Kidney epithelial cell (primary cell): ENCODE measurements around the gene CDPF1. TPM values are rescaled to one million over a fixed set of nuclear protein-coding genes. Genes with fewer than 3 reads are reported as not detected.

ENCODE experiments used
- DNase-seq: peaks from one replicate; pipeline ENCODE4 v3.0.0-alpha.2; 2010; ENCODE audit warnings: low read depth
- H3K27me3 ChIP-seq: 2 replicates; pipeline ENCODE4 v1.6.0; 2011; ENCODE audit warnings: low read length; ENCODE audit not compliant: control insufficient read depth, insufficient read depth
- H3K36me3 ChIP-seq: 2 replicates; pipeline ENCODE4 v1.5.1; 2011; ENCODE audit warnings: low read length; ENCODE audit not compliant: control insufficient read depth, insufficient read depth
- H3K4me3 ChIP-seq: 2 replicates; pipeline ENCODE4 v1.5.1; 2011; ENCODE audit warnings: low read depth, mild to moderate bottlenecking, control low read depth, low read length
- CTCF ChIP-seq: IDR thresholded peaks from 2 replicates; pipeline ENCODE4 v1.5.1; 2011; ENCODE audit warnings: mild to moderate bottlenecking, moderate library complexity, low read length, control low read depth, inconsistent platforms; ENCODE audit not compliant: insufficient read depth, poor library complexity, severe bottlenecking
- total RNA-seq: library from RNA; depleted of rRNA; stranded (reverse); fragments of >200 nt; gene quantifications from 2 replicates; pipeline ENCODE4 v1.2.3, GENCODE V29; 2015

Gene CDPF1
- total RNA-seq, 1 donor from 2014 or later, result 27.9 TPM

- TF ChIP-seq CTCF, result no peak
- DNase-seq, result no peak
- H3K27me3 ChIP-seq, result no peaks in the 10 kb centered on the region
- H3K36me3 ChIP-seq, result no peaks in the 10 kb centered on the region
- H3K4me3 ChIP-seq, result no peak overlapping the region
Measured at GRCh38 chr22:46230262-46230901, 19.7 kb downstream of the CDPF1 start.

GRCh38 chr22:46229701-46230100 lies 20.4 kb downstream of the CDPF1 start:
- Histone ChIP-seq H3K36me3 (no peaks in the 10 kb centered on the region), H3K27me3 (no peaks in the 10 kb centered on the region), H3K4me3 (no peak overlapping the region)
- DNase-seq, result no peak
- TF ChIP-seq CTCF, result no peak

- no peak for DNase-seq
- no peak overlapping the region for H3K4me3 ChIP-seq
- no peak for TF ChIP-seq CTCF
- H3K27me3 ChIP-seq, result no peaks in the 10 kb centered on the region
- H3K36me3 ChIP-seq, result no peaks in the 10 kb centered on the region
Measured at GRCh38 chr22:46226577-46226976, 23.5 kb downstream of the CDPF1 start.

- no peak for TF ChIP-seq CTCF
- Histone ChIP-seq H3K27me3 (no peaks in the 10 kb centered on the region), H3K4me3 (no peak overlapping the region), H3K36me3 (no peaks in the 10 kb centered on the region)
- no peak for DNase-seq
Measured at GRCh38 chr22:46225631-46226030, 24.5 kb downstream of the CDPF1 start.

- no peak for TF ChIP-seq CTCF
- no peaks in the 10 kb centered on the region for H3K27me3 ChIP-seq
Measured at GRCh38 chr22:46224898-46225290, 25.2 kb downstream of the CDPF1 start.

More at GRCh38 chr22:46224898-46225290, 25.2 kb downstream of the CDPF1 start:
- H3K4me3 ChIP-seq, result no peak overlapping the region
- no peak for DNase-seq
- no peaks in the 10 kb centered on the region for H3K36me3 ChIP-seq
